Fibroblast of mammary gland (primary cell): Measurements from ENCODE around the gene SLCO1C1.
A peak's percentile ranks its signal among the peaks of the same experiment; 100 is the strongest.

ENCODE experiments used
- DNase-seq: peaks from one replicate; pipeline ENCODE4 v3.0.0-alpha.2; 2010; ENCODE audit warnings: low read depth
- H3K4me3 ChIP-seq: 2 replicates; pipeline ENCODE4 v1.5.1; 2011; ENCODE audit warnings: low read depth, mild to moderate bottlenecking, low read length, moderate library complexity; ENCODE audit not compliant: control insufficient read depth
- TF ChIP-seq, protein P1 (sequence below): conservative IDR thresholded peaks from 2 replicates; pipeline ENCODE4 v1.5.1; 2011; ENCODE audit warnings: low read depth, low read length, inconsistent platforms; ENCODE audit not compliant: control insufficient read depth, insufficient read depth

The SLCO1C1 gene

DNA sequence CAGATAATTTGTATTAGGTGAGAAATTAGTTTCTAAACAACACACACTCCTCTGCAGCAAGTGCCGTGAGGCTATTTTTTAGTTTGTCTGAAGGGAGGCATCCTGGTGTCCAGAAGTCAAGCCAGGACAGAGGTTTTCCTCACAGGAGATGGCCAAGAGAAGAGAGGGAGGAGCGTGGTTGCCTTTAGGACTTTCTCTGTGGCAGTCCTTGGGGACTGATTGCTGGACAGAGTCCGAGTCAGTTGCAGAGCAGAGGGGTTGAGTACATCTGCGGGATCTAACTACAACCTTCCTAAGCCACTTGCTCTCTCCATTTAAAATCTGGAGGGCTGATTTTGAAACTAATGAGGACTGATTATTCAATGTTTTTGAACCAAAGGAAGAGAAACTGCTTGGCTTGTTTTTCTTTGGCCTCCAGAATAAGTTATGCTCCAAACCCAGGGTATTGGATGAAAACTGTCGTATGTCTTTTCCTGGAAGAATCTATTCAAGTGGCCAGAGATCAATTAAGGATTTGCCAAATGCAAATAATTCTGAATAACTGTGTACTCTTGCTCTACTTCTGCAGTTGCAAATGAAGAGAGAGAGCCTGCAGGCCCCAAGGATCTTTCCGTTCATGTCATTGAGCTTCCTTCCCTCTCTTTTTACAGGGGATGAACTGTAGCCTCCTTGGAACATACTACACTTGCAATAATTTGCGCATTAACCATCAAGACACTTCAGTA is 1.2 kb downstream of the SLCO1C1 start:
- TF ChIP-seq, protein P1, sequence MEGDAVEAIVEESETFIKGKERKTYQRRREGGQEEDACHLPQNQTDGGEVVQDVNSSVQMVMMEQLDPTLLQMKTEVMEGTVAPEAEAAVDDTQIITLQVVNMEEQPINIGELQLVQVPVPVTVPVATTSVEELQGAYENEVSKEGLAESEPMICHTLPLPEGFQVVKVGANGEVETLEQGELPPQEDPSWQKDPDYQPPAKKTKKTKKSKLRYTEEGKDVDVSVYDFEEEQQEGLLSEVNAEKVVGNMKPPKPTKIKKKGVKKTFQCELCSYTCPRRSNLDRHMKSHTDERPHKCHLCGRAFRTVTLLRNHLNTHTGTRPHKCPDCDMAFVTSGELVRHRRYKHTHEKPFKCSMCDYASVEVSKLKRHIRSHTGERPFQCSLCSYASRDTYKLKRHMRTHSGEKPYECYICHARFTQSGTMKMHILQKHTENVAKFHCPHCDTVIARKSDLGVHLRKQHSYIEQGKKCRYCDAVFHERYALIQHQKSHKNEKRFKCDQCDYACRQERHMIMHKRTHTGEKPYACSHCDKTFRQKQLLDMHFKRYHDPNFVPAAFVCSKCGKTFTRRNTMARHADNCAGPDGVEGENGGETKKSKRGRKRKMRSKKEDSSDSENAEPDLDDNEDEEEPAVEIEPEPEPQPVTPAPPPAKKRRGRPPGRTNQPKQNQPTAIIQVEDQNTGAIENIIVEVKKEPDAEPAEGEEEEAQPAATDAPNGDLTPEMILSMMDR, result no peak
- DNase-seq, result peak; percentile 7
- H3K4me3 ChIP-seq, result no peak overlapping the region

DNA sequence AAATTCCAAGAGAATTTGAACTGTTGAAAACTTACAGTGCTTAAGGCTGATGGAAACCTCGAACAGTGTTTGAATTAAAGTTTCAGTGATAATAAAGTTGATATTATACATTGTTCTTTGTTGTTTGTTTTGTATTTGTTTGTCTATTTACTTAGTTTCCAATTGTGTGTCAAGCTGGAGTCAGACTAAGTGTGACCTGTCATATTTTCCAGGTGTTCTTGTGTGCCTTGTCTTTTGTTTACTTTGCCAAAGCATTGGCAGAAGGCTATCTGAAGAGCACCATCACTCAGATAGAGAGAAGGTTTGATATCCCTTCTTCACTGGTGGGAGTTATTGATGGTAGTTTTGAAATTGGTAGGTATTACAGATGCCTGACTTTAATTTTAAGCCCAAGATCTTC is 6.0 kb downstream of the SLCO1C1 start:
- DNase-seq, result no peak
- TF ChIP-seq, protein P1, result no peak
- H3K4me3 ChIP-seq, result no peak overlapping the region

DNA sequence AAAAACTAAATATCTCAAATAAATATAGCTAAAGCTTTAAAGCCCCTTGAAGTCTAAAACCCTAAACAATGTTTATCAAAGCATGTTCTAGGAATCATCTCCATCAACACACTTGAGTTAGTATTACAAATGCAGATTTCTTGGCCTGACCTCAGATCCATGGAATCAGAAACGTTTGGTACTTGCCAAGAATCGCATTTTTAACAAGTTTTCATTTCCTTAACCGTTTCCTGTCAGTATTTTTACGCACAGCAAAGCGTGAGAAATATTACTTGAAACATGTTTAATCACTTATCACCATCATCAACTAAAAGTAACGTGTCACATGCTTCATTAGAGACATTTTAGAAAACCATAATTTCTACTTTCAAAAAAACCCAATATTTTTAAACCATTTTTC is 9.7 kb downstream of the SLCO1C1 start:
- DNase-seq, result no peak
- TF ChIP-seq, protein P1, result no peak
- H3K4me3 ChIP-seq, result no peak overlapping the region

DNA sequence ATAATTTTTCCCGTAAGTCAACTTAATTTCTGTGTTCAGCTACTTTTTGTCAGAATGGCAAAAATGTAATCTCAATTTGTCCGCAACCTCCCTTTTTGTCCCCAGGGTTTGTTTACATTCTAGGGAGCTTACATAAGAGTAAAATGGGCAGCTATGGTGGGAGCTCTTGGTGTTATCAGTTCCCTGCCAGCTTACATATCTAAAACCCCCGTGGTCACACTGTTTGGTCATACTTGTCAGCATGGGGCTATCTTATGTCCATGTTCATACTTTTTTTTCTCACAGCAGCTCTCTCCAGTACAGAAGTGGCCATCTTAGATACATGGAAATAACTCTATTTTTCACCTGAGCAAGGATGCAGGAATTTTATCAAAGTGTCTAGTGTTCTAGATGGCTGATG is 16.7 kb downstream of the SLCO1C1 start:
- no peak overlapping the region for H3K4me3 ChIP-seq
- DNase-seq, result no peak
- TF ChIP-seq, protein P1, result no peak

DNA sequence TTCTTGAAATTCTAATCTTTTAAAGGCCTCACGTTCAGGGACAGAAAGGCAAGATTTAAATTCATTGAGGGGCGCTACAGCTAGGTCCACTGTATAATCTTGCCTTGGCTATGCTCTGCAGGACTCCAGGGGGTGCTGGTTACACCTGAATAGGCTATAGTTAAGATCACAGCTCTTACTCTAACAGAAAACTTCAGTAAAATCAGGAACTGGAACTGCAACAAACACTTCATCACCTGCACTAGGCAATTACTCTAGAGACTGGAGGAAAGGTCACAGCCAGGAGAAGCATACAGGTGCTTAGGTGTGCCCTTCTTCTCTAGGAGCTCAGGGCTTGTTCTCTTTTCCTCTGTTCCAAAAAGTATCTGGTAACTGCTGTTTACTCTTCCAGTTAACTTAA is 20.9 kb downstream of the SLCO1C1 start:
- H3K4me3 ChIP-seq, result no peak overlapping the region
- TF ChIP-seq, protein P1, result no peak
- DNase-seq, result no peak

DNA sequence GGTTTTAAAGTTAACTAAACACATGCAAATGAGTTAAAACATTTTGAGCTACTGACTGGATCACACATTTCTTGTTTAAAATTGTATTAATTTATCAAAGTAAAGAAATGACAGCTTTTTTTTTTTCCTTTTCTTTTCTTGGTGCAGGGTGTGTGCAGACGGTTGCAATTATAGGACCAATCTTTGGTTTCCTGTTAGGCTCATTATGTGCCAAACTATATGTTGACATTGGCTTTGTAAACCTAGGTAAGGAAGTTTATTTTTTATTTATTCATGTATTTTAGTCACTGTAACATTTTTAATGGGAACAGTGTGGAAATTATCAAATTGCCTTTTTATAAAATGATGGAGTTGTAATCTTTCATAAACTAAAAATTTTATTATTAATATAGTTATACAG is 21.9 kb downstream of the SLCO1C1 start:
- H3K4me3 ChIP-seq, result no peak overlapping the region
- no peak for DNase-seq
- TF ChIP-seq, protein P1, result no peak

DNA sequence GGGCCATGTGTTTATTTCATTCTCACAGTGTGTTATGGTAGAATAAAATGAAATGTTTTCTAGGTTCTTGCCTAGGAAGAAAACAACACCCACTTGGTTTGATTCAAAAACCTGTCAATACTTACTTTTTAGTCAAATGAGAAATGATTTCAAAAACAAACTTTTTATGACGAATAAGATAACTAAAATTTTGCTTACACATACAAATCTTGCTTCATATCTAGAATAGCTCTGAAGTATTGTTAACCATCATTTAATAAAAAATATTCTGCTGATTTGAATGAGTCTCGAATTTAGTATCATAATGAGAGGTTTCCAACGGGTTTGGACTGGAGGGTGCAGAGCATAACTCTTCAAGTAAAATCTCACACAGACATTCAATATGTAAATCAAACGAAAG is 23.2 kb downstream of the SLCO1C1 start:
- TF ChIP-seq, protein P1, result no peak
- H3K4me3 ChIP-seq, result no peak overlapping the region
- DNase-seq, result no peak
